RWPE2 (cell line): ENCODE data around the gene RPP14.

Source experiments
- ATAC-seq: fragments of 200-7000 bp; cut with Tn5 transposase; 3 replicates; pipeline ENCODE4 v1.9.1; 2021; ENCODE audit warnings: low read depth
- DNase-seq: peaks from one replicate; pipeline ENCODE4 v3.0.0-alpha.2; 2020; ENCODE audit warnings: low spot score
- H3K27ac ChIP-seq: fragments of 450-650 bp; 2 replicates; pipeline ENCODE4 v1.5.1; 2017; ENCODE audit warnings: mild to moderate bottlenecking; ENCODE audit not compliant: poor library complexity, severe bottlenecking
- H3K27me3 ChIP-seq: fragments of 250-450 bp; sonication (Bioruptor Pico); 2 replicates; pipeline ENCODE4 v1.5.1; 2021; ENCODE audit warnings: mild to moderate bottlenecking, moderate library complexity; ENCODE audit not compliant: insufficient read depth, poor library complexity, severe bottlenecking
- H3K36me3 ChIP-seq: fragments of 250-450 bp; sonication (Bioruptor Pico); 2 replicates; pipeline ENCODE4 v1.5.1; 2020; ENCODE audit warnings: low read depth, mild to moderate bottlenecking, moderate library complexity
- H3K4me1 ChIP-seq: fragments of 250-450 bp; sonication (Bioruptor Pico); 2 replicates; pipeline ENCODE4 v1.5.1; 2021; ENCODE audit warnings: mild to moderate bottlenecking, moderate library complexity; ENCODE audit not compliant: insufficient read depth, poor library complexity, severe bottlenecking
- H3K4me3 ChIP-seq: fragments of 250-450 bp; sonication (Bioruptor Pico); 2 replicates; pipeline ENCODE4 v1.5.1; 2021; ENCODE audit warnings: mild to moderate bottlenecking, moderate library complexity; ENCODE audit not compliant: severe bottlenecking
- H3K9me3 ChIP-seq: fragments of 250-450 bp; sonication (Bioruptor Pico); 2 replicates; pipeline ENCODE4 v1.5.1; 2021; ENCODE audit warnings: mild to moderate bottlenecking, moderate library complexity; ENCODE audit not compliant: severe bottlenecking
- TF ChIP-seq, protein P1 (sequence below): fragments of 450-650 bp; IDR thresholded peaks from one replicate; pipeline ENCODE4 v1.5.1; 2017; ENCODE audit warnings: mild to moderate bottlenecking, moderate library complexity; ENCODE audit not compliant: poor library complexity, severe bottlenecking

Gene RPP14

DNA sequence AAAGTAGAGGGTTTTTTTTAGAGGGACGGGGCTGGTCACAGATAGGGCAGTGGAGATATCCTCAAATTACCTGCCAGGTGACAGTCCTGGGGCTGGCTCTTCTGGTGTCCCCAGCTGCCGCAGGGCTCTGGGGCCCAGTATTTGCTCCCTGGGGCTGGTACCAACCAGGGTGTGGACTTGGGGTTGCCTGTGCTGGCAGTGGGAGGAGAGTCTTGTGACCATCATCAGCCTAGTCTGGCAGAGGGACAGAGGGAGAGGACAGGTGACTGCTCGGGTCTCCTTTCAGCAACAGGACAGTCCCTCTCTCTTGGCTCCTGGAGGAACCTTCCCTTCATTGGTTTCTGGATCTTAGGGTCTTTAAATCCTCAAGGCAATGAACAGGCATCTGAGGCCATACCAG lies 7.9 kb upstream of the RPP14 start:
- Histone ChIP-seq H3K4me1 (no peaks in the 10 kb centered on the region), H3K4me3 (no peak overlapping the region), H3K27ac (no peak overlapping the region), H3K36me3 (no peaks in the 10 kb centered on the region), H3K27me3 (no peaks in the 10 kb centered on the region), H3K9me3 (no peaks in the 10 kb centered on the region)
- TF ChIP-seq, protein P1, sequence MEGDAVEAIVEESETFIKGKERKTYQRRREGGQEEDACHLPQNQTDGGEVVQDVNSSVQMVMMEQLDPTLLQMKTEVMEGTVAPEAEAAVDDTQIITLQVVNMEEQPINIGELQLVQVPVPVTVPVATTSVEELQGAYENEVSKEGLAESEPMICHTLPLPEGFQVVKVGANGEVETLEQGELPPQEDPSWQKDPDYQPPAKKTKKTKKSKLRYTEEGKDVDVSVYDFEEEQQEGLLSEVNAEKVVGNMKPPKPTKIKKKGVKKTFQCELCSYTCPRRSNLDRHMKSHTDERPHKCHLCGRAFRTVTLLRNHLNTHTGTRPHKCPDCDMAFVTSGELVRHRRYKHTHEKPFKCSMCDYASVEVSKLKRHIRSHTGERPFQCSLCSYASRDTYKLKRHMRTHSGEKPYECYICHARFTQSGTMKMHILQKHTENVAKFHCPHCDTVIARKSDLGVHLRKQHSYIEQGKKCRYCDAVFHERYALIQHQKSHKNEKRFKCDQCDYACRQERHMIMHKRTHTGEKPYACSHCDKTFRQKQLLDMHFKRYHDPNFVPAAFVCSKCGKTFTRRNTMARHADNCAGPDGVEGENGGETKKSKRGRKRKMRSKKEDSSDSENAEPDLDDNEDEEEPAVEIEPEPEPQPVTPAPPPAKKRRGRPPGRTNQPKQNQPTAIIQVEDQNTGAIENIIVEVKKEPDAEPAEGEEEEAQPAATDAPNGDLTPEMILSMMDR, result no peak
- ATAC-seq (no peak), DNase-seq (no peak)

DNA sequence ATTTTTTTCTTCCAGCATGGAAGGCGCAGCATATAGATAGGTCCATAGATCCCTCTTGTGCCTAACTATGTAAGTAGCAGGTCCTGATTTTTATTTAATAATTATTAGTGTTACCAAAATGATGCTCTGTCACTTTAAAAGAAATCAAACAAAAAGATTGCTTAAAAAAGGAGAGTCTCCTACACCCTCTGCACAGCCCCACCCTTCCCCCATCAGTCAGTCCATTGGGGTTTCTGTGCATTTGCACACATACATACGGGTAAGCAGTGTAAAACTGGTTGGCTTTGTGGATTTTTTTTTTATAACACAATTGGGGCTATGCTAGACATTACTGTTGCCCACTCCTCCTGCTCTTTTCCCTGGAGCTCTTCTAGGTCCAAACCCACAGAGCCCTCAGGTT lies 7.0 kb upstream of the RPP14 start:
- no peaks in the 10 kb centered on the region for H3K36me3 ChIP-seq
- no peak for ATAC-seq
- H3K27me3 ChIP-seq, result no peaks in the 10 kb centered on the region
- no peak for DNase-seq
- H3K9me3 ChIP-seq, result no peaks in the 10 kb centered on the region
- no peaks in the 10 kb centered on the region for H3K4me1 ChIP-seq
- TF ChIP-seq, protein P1, result no peak
- H3K4me3 ChIP-seq, result no peak overlapping the region
- H3K27ac ChIP-seq, result no peak overlapping the region

DNA sequence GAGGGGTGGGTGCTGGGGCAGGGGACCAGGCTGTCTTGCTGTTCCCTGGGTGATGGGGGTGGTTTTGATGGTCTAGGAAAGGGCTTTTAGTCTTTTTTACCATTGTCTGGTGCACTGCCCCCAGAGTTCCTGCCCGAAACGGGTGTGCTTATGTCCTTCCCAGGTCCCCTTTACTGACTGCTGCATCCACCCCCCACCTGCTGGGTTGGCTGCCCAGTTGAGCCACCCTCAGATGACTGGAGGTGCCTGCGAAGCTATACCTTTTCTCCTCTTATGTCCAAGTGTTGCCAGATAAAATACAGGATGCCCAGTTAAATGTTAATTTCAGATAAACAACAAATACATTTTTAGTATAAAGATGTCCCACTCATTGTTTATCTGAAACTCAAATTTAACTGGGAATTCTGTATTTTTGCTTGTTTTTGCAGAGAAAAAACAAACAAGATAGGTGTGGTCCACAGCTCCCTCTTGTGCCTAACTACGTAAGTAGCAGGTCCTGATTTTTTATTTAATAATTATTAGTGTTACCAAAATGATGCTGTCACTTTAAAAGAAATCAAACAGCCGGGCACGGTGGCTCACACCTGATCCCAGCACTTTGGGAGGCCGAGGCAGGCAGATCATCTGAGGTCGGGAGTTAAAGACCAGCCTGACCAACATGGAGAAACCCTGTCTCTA lies 6.1 kb upstream of the RPP14 start:
- ATAC-seq, result no peak
- TF ChIP-seq, protein P1, result peak; percentile 80
- Histone ChIP-seq H3K36me3 (no peaks in the 10 kb centered on the region), H3K27me3 (no peaks in the 10 kb centered on the region), H3K4me1 (no peaks in the 10 kb centered on the region), H3K4me3 (no peak overlapping the region), H3K27ac (no peak overlapping the region), H3K9me3 (no peaks in the 10 kb centered on the region)
- DNase-seq, result no peak

DNA sequence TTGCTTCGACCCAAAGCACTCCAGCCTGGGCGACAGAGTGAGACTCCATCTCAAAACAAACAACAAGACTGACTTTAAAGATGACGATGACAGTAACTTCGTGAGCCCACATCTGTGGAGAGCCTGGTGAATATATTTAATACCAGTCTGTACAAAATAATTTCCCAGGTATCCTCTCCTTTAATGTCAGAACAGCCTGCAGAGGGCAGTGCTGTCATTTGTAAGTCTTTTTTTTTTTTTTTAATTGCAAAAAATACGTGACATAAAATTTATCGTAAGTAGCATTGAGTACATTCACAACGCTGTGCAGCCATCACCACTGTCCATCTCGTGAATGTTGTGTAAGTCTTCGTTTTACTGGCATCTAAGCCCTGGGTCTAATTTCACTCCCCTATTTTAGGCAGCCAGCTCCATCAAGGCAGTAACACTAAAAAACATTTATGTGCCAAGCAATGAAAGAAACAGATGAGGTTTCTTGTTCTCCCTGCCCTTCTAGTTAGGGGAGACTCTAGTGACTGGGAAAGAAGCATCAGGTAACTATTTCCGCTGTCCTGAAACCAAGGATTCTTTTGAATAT lies 1.7 kb downstream of the RPP14 start:
- DNase-seq (no peak), ATAC-seq (no peak)
- Histone ChIP-seq H3K4me1 (peaks cover 3% of the 10 kb centered on the region), H3K27me3 (no peaks in the 10 kb centered on the region), H3K9me3 (no peaks in the 10 kb centered on the region), H3K36me3 (peaks cover 47% of the 10 kb centered on the region), H3K4me3 (peak overlapping the region; percentile 77), H3K27ac (peak overlapping the region; percentile 74)
- TF ChIP-seq, protein P1, result peak; percentile 74

DNA sequence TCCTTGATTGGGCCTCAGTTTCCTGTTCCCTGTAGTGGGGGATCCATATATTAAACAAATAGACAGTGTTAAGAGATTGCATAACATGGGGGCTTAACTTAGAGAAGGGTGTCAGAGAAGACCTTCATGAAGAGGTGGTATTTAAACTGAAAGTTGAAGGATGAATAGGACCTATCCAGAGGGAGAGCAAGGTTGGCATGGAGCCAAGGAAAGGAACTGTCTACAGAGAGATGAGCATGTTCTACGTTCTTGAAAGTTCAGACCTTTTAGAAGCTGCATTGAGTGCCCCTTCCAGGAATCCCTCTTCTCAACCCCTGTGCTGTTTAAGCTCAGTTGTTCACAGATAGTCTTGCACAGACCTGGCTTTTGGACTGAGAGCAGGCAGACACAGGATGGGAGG lies 2.7 kb downstream of the RPP14 start:
- no peaks in the 10 kb centered on the region for H3K9me3 ChIP-seq
- ATAC-seq, result no peak
- H3K36me3 ChIP-seq, result peaks cover 56% of the 10 kb centered on the region
- H3K4me3 ChIP-seq, result no peak overlapping the region
- H3K4me1 ChIP-seq, result peaks cover 3% of the 10 kb centered on the region
- DNase-seq, result no peak
- TF ChIP-seq, protein P1, result no peak
- no peaks in the 10 kb centered on the region for H3K27me3 ChIP-seq
- H3K27ac ChIP-seq, result no peak overlapping the region
